ENCODE results near the gene MEST.

- TF ChIP-seq CTCF (IDR thresholded peaks at IDR 0.05) (no peak), POLR2A (IDR thresholded peaks at IDR 0.05) (no peak), POLR2AphosphoS5 (IDR thresholded peaks at IDR 0.05) (no peak)
Observed at GRCh38 chr7:130554481-130554880, 62.6 kb downstream of the MEST start.
